ENCODE data around the gene RALGDS.

- no peak for TF ChIP-seq CTCF (IDR thresholded peaks at IDR 0.05)
- TF ChIP-seq POLR2A (IDR thresholded peaks at IDR 0.05) = no peak
Measured at GRCh38 chr9:133151041-133151440, 30.0 kb upstream of the RALGDS start.
